ENCODE measurements around the gene NOS1AP. TPM values are rescaled to one million over a fixed set of nuclear protein-coding genes. Genes with fewer than 3 reads are reported as not detected.

The NOS1AP gene
- total and polyA plus RNA-seq, 2 donors (not counting 3 experiments of a cell fraction or from before 2014, with no cell fraction given), result 1.3 to 5.4 TPM

DNA sequence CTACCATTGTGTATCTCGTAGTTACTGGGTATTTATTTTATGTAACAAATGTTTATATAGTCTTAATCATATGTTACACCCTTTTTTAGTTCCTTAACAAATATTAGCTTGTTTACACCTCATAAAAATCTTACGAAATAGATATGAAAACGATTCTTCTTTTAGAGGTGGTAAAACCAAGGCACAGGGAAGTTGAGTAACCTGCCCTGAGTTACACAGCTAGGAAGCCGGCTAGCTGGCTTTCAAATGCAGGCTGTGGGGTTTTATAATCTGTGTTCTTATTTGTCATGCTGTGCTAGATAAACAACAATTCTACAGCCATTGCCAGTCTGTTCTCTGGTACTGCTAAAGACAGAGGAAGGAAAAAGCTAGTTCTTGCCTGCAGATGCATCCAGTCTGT, 109.6 kb downstream of the NOS1AP start:
- no peaks in the 10 kb centered on the region for H3K27me3 ChIP-seq (ENCODE audit: control insufficient read depth in 2 of 2, insufficient read depth in 2 of 2, low read length in 2 of 2)
- no peaks in the 10 kb centered on the region for H3K9me3 ChIP-seq (replicated peaks; ENCODE audit: control insufficient read depth, insufficient read depth, low read length)
- H3K9me1 ChIP-seq (replicated peaks; ENCODE audit: control insufficient read depth, extremely low read depth, insufficient read depth, low read length), result no peaks in the 10 kb centered on the region
- FAIRE-seq (no peak), DNase-seq (ENCODE audit: low read depth, low spot score) (no peak)
- H4K20me1 ChIP-seq (replicated peaks; ENCODE audit: control insufficient read depth, extremely low read depth, insufficient read depth, low read length), result no peaks in the 10 kb centered on the region
- no TSS peak for BruUV-seq (replicated peaks)
- no peaks in the 10 kb centered on the region for H3K4me1 ChIP-seq (ENCODE audit: control insufficient read depth, extremely low read depth, insufficient read depth, low read length)
- intact Hi-C loops (cut with micrococcal nuclease), result no loop called here
- H3K9ac ChIP-seq (replicated peaks; ENCODE audit: extremely low read depth, insufficient read depth, low read length), result no peak overlapping the region
- dilution Hi-C loops (cut with MboI; ENCODE audit: extremely low pct_ligation_motif_present, low sequenced_read_pairs), result no loop called here
- no peaks in the 10 kb centered on the region for H3K79me2 ChIP-seq (ENCODE audit: control insufficient read depth, insufficient read depth, low read length)
- no peak overlapping the region for H3K27ac ChIP-seq (ENCODE audit: insufficient read depth, low read depth, low read length)
- no peak overlapping the region for H3K4me3 ChIP-seq (replicated peaks in 1 of 3; ENCODE audit: insufficient read depth in 1 of 3, low read depth in 1 of 3, low read length in 3 of 3)
- CTCF ChIA-PET, result no interaction called here
- POLR2A ChIA-PET, result no interaction called here
- no peak overlapping the region for H2AFZ ChIP-seq (ENCODE audit: low read depth, low read length)
- TF ChIP-seq, protein P1, sequence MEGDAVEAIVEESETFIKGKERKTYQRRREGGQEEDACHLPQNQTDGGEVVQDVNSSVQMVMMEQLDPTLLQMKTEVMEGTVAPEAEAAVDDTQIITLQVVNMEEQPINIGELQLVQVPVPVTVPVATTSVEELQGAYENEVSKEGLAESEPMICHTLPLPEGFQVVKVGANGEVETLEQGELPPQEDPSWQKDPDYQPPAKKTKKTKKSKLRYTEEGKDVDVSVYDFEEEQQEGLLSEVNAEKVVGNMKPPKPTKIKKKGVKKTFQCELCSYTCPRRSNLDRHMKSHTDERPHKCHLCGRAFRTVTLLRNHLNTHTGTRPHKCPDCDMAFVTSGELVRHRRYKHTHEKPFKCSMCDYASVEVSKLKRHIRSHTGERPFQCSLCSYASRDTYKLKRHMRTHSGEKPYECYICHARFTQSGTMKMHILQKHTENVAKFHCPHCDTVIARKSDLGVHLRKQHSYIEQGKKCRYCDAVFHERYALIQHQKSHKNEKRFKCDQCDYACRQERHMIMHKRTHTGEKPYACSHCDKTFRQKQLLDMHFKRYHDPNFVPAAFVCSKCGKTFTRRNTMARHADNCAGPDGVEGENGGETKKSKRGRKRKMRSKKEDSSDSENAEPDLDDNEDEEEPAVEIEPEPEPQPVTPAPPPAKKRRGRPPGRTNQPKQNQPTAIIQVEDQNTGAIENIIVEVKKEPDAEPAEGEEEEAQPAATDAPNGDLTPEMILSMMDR (IDR thresholded peaks at IDR 0.05; ENCODE audit: extremely low read depth in 1 of 2, insufficient read depth in 1 of 2, low read depth in 1 of 2, low read length in 2 of 2), result no peak
- TF ChIP-seq EZH2 (IDR thresholded peaks at IDR 0.05; ENCODE audit: borderline replicate concordance, low read depth, low read length, severe bottlenecking) (no peak), JUN (IDR thresholded peaks at IDR 0.05; ENCODE audit: borderline replicate concordance, insufficient read depth, insufficient read length, low read depth) (no peak), POLR2A (IDR thresholded peaks at IDR 0.05; ENCODE audit: low read depth, low read length) (no peak), MYC (IDR thresholded peaks at IDR 0.05; ENCODE audit: low read depth, low read length) (no peak), GATA2 (IDR thresholded peaks at IDR 0.05; ENCODE audit: insufficient read depth, insufficient read length, low read depth, low read length) (no peak), POLR2AphosphoS5 (IDR thresholded peaks at IDR 0.05; ENCODE audit: insufficient read depth, low read depth, low read length) (no peak), FOS (IDR thresholded peaks at IDR 0.05; ENCODE audit: borderline replicate concordance, insufficient read depth, low read length) (no peak)
- TF ChIP-seq, protein P2, sequence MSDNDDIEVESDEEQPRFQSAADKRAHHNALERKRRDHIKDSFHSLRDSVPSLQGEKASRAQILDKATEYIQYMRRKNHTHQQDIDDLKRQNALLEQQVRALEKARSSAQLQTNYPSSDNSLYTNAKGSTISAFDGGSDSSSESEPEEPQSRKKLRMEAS (IDR thresholded peaks at IDR 0.05; ENCODE audit: insufficient read depth, insufficient read length), result no peak
- no peak overlapping the region for H3K4me2 ChIP-seq (ENCODE audit: insufficient read depth, low read length)
- H3K36me3 ChIP-seq (ENCODE audit: control insufficient read depth in 2 of 2, extremely low read depth in 1 of 2, insufficient read depth in 2 of 2, low read length in 2 of 2), result no peaks in the 10 kb centered on the region
